NCI-H1417 treated with DMSO at 0.1 percent for 48 hours (cell line): Measurements from ENCODE around the gene DEAF1.

Experiments
- DNase-seq: peaks from one replicate; lab custom pipeline; 2025; lab: John Stamatoyannopoulos, UW

The DEAF1 gene

DNA sequence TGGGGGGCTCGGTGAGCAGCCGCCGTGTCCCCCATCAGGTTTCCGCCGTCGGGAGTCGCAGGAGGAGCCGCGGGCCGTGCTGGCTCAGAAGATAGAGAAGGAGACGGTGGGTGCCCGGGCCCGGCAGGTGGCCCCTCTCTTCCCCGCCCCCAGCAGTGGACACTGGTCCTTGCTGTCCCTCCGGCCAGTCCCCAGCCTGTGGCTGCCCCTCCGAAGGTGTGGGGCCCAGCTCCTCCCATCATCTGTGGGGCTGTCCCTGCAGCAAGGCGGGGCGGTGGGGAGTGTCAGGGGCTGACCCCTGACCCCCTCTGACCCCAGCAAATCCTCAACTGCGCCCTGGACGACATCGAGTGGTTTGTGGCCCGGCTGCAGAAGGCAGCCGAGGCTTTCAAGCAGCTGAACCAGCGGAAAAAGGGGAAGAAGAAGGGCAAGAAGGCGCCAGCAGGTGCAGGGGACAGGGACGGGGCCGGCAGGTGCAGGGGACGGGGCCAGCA lies 26.3 kb upstream of the DEAF1 start:
- DNase-seq: no peak

DNA sequence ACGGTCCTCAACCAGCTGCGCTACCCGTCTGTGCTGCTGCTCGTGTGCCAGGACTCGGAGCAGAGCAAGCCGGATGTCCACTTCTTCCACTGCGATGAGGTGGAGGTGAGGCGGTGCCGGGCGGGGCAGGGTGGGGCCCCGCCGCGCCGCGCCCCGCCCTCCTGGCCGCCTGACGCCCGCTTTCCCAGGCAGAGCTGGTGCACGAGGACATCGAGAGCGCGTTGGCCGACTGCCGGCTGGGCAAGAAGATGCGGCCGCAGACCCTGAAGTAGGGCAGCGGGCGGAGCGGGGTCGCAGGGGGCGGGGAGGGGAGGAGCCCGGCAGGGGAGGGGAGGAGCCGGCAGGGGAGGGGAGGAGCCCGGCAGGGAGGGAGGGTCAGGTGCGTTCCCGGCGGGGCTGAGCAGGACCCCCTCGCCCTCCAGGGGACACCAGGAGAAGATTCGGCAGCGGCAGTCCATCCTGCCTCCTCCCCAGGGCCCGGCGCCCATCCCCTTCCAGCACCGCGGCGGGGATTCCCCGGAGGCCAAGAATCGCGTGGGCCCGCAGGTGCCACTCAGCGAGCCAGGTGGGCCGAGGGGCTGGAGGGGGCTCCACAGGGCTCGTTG lies 25.7 kb upstream of the DEAF1 start:
- no peak for DNase-seq

DNA sequence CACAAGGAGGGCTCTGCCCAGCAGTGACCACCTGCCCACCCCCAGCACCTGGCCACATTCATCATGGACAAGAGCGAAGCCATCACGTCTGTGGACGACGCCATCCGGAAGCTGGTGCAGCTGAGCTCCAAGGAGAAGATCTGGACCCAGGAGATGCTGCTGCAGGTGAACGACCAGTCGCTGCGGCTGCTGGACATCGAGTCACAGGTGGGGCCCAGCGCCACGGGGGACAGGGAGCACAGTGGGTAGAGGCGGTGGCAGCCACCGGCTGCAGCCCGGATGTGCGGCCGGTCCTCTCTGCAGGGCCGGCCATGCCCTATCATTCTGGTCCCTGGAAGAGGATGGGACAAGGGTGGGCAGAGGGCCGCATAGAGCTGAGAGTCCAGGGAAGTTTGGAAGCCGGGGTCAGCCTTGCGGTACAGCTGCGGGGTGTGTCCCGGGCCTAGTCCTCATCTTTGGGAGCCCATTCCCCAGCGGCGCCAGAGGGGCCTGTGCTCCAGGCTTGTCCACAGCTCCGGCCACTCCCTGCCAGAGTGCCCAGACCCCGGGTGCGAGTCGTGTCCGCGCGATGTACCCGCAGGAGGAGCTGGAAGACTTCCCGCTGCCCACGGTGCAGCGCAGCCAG lies 25.1 kb upstream of the DEAF1 start:
- DNase-seq: no peak

DNA sequence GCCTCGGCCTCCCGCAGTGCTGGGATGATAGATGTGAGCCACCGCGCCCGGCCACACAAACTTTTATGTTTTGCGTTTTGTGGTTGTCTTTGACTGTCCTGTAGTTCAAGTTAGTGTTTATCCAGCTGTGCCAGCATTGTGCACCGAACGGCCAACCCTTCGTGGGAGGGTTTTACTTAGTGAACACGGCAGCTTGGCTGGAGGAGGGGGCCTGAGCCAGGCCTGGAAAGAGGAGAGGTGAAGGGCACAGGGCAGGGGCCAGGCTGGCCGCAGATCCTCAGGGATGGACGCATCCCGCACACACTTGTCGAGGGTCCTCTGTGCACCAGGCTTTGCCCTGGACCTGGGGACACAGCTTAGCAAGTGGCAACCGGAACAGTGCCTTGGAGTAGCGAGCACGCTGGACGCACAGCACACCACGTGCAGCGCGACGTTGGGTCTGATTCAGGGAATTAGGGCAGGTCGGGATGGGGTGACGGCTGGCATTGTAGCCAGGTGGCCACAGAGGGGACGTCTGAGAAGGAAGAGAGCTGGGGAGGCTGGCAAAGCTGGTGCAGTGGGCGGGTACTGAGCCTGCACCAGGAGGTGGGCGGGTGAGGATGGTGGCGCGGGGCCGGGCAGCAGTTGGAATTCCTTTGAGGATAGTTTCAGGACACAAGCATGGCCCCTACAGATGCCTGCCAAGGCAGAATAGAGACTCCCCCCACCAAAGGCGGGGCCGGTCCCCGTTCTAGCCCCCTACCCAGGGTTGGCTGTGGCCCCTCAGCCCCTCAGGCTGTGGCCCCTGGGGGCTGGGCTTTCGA lies 24.4 kb upstream of the DEAF1 start:
- DNase-seq: no peak

DNA sequence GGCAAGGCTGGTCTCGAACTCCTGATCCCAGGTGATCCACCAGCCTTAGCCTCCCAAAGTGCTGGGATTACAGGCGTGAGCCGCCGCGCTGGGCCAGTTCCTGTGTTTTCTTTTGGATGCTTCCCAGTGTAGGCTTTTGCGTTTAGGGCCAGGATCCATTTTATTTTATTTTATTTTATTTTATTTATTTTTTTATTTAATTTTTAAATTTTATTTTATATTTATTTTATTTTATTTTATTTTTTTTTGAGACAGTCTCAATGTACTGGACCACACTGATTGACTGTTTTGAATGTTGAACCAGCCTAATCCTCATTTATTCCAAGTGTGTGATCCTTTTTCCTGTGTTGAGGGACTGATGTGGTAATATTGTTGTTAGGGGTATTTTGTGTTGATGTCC lies 19.4 kb upstream of the DEAF1 start:
- DNase-seq: no peak

DNA sequence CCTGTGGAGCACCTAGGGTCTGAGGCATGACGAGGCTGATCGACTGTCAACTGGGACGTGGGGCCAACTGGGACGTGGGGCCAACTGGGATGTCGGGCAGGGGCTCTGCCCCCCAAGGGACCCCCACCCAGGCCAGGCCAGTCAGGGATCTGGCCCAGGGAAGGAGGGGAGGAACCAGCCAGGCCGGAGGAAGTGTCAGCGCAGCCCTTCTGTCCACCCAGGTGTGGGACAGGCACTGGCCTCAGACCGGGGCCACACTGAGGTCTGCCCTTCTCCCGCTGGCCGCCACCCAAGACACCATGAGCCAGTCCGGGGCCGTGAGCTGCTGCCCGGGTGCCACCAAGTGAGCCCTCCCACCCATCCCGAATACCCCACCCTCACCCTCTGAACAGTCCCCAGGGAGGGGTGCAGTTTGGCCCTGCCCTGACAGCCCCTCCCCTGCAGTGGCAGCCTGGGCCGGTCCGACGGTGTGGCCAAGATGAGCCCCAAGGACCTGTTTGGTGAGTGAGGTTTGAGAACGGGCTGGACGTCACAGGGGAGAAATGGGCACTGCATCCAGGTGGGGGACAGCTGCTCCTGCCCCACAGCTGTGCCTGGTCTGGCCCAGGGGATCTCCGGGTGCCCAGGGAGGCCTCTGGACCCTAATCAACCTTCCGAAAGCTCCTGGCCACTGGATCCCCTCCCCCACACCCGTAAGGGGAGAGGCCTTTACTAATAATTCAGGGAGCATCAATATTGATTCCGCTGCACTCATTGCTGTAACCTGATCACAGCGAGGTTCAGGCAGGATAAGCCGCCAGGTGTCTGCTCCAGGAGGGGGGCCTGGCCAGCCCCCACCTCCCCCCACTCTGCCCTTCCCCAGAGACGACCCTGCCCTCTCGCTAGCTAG lies 14.3 kb upstream of the DEAF1 start:
- no peak for DNase-seq

DNA sequence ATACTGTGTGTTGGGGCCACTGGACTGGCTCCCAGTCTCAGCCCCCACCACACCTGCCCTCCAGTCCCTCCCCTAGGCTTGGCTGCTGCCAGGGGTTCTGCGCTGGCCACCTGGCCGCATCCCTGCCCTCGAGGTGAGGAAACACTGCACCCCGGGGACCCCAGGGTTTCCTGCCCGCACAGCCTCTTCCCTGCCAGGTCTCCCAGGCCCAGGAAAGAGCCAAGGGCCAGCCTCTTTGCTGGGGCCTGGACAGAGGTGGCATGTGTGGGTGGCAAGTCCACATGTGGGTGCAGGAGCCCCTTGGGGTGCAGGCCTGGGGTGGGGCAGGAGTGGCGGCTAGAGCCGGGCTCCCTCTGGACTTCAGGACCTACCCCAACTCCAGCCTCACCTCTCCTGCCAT lies 13.5 kb upstream of the DEAF1 start:
- DNase-seq: no peak

DNA sequence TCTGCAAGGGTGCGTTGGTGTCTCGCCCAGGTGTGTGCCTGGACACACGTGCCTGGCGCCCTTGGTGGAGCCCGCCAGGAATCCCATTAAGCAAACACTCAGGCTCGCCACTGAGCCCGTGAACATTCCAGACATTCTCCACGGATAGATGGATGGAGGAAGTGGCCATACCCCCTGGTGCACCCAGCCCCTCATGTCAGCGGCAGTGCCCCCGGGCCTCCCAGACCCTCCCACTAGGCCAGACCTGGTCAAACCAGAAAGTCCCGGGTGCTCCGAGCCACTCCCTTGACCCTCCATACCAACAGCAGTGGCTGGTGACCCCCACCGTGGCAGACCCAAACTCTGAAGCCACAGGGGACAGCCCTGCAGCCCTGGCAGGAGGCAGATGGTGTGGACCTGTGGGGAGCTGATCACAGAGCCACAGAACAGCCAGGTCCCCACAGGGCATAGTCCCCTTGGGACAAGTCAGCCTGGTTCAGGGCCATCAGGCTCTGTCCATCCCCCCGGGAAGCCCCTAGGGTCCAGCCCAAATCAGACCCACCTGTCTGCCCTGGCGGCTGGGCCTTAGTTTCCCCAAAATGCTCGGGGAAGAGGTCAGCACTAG lies 12.9 kb upstream of the DEAF1 start:
- no peak for DNase-seq

DNA sequence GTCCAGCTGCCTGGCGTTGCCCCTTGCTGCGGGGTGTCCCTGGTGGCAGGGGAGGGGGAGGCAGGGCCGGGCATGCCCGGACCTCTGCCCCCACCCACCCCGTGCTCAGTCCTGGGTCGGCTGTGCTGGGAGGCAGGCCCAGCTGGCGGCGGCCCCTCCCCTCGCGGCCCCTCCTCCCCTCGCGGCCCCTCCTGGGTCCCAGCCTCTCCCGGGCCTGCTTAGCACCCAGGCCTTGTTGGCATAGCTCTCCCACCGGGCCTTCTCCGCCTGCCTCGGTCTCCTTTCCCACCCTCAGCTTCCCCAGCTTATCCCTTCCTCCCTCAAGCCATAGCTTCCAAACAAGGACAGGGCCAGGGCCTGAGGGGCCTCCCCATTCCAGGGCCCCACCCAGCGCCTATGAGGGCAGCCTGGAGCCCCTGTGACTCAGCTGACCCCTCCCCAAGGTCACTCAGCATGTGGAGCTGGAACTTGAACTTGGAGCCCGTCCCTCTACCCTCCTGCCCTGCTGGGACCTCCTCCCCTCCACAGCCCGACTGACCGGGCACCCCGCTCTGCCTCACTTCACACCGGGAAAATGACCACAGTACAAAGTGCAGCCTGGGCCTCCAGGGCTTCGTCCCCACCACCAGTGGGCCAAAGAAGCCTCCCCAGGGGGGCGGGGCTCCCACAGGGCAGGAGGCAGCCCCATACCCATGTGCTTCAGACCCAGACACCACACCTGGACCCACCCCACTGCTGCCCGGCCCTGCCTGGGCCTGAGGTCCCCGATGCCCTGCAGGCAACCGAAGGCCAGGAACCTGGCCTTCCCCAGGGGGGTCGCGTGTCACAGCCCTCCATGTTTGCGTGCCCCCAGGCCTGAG lies 12.2 kb upstream of the DEAF1 start:
- no peak for DNase-seq

DNA sequence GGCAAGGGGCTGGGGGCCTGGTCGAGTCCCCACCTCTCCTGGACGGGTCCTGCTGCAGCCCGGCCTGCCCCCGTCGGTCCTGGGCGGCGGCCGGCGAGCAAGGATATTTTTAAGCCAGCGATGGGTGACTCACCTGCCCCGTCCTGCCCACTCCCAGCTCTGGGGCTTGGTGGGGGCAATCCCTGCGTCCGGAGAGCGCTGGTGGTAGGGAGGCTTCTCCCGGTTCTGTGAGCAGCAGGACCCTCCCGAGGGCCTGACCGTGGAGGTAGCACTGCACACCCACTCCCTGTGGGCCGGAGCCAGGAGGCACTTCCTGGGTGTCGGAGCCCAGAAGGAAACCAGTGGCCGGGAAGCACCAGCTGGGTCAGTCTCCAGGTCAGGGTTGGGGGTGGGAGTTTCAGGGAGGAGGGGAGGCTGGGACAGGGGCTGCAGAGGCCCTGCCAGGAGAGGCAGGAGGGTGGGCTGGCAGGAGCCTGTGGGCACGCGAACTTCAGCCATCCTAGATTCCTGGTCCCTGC lies 11.5 kb upstream of the DEAF1 start:
- no peak for DNase-seq

DNA sequence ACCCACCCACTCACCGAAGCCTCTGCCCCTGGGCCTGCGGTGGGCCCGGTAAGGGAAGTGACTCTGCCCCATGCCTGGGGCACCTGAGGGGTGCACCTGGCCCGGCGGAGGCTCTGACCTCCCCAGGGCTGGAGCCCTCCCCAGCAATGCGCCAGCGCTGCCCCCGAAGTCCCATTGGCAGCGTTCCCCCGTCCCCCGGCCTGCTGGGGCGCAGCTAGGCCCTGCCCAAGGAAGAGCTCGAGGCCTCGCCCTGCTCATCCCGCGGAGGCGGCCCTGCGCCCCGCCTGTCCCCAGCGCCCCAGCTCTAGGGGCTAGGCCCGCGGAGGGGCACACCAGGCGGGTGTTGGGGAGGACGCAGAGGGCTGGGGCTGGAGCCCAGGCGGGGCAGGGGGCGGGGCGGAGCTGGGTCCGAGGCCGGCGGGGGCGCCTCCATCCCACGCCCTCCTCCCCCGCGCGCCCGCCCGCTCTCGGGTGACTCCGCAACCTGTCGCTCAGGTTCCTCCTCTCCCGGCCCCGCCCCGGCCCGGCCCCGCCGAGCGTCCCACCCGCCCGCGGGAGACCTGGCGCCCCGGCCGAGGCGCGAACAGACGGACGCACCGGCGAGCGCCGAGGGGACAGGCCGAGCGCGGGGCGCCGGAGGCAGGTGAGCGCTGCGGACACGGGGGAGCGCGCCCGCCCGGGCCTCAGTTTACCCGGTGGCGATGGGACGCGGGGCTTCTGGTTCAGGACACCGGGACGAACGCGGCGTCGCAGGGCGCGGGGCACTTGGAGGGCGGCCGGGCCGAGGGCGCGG lies 10.8 kb upstream of the DEAF1 start, which contains the start of gene EPS8L2:
EPS8L2 (plus strand) TSS at position 586 of the 793 bp plus-strand sequence. CDS start 3,177 bp downstream, outside the sequence.
- DNase-seq: no peak

DNA sequence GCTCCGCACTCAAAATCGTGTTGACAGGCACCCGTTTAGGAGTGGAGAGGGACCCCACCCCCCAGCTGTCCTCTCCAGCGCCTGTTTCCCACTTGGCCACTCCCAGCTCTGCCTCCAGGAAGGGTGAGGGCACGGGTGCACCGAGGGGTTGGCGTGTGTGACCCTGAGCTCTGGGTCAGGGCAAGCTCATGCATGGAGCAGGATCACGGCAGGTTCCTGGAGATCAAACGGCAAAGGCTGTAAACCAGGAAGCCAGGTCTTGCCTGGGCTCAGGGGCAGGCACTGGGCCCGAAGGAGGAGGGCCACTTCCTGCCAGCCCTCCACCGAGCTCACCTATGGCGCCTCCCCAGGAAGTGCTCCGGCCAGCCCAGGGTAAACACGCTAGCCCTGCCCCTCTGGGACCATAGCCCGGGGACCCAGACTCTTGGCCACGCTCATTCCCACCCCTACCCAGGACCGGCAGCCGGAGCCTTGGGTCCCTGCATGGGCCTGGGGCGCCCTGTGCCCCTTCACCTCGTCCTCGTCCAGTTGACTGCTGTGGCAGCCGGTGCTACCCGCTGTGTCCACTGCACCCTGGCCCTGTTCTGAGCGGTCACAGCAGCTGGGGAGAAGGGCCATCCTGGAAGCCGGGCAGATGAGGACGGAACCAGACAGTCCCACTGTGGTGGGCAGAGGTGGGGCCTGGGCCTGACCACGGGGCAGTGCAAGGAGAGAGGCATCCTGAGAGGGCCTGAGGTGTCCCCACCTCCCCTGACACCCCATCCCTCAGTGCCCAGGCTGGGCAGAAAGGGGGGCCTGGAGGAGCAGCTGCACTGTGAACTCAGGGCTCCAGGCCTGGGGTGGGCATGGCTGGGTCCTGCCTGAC lies 10.0 kb upstream of the DEAF1 start:
- no peak for DNase-seq

DNA sequence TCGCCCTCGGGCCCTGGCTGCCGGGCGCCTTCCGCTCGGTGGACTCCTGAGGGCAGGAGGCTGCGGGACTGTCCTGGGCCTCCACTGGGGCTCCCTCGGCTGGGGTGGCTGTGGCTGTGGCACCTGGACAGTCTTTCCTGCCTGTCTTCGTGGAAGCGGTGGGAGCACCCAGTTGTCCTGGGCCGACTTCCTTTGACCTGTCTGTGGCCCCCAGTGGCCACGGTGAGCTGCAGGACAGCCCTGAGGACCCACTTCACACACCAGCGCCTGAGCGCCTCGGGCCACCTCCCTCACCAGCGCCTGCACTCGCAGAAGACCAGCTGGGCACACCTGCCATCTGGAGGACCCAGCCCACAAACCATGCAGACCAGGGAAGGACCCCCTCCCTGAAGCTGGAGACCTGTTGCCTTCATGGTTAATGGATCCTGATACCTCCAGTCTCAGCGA lies 9.2 kb upstream of the DEAF1 start:
- DNase-seq: no peak

DNA sequence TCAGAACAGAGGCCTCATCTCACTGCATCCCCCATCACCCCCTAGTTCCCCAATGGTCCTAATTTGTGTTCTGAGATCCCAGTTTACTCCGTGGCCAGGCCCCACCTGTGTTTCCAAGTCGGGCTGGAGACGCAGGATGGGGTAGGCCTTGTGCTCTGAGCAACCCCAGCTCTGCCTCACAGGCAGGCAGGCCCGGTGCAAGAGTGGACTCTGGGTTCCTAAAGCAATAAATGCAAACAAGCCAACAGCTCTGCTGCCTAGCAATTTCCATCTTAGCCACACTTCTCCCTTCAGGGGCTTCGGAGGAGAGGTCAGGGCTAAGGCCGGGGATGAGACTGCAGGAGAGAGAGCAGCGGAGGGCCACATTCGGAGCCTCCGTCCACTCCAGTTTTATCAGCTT lies 8.5 kb upstream of the DEAF1 start:
- DNase-seq: no peak

DNA sequence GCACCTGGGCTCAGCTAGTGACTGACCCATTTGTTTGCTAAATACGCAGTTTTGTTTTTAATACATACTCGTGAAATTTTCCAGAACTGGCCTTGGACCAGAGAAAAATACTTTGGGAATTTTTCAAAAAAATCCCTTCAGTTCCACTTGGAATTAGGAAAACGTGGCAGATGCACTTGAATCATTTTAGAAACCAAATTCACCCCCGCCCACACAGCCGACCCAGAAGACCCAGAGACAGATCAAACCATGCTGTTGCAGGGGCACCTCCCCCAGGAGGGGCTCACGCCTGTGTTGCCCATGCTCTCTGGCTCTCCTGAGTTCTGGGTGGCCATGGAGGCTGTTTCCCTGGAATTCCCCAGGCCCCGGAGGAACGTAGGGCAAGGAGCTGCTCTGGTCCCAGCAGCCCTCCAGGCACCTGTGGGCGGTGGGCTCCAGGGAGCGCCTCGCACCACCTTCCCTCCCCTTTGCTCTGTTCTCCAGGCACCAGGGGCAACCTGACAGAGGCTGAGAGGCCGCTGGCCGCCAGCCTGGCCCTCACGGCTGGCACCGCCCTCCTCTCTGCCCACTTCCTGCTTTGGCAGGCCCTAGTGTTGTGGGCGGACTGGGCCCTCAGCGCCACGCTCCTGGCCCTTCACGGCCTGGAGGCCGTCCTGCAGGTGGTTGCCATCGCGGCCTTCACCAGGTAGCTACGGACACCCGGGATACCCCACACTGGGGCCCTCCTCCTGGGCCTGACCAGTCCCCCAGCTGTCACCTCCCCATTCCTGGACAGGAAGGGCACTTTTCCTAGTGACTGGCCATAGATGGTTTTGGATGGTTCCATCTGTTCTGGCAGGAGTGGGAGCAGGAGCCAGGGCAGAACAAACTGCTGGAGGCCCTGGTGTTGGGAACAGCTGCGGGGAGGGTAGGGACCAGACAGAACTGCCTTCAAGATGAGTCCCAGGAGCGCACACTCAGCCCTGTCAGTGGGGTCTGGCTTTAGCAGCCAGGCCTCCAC lies 7.7 kb upstream of the DEAF1 start:
- no peak for DNase-seq

DNA sequence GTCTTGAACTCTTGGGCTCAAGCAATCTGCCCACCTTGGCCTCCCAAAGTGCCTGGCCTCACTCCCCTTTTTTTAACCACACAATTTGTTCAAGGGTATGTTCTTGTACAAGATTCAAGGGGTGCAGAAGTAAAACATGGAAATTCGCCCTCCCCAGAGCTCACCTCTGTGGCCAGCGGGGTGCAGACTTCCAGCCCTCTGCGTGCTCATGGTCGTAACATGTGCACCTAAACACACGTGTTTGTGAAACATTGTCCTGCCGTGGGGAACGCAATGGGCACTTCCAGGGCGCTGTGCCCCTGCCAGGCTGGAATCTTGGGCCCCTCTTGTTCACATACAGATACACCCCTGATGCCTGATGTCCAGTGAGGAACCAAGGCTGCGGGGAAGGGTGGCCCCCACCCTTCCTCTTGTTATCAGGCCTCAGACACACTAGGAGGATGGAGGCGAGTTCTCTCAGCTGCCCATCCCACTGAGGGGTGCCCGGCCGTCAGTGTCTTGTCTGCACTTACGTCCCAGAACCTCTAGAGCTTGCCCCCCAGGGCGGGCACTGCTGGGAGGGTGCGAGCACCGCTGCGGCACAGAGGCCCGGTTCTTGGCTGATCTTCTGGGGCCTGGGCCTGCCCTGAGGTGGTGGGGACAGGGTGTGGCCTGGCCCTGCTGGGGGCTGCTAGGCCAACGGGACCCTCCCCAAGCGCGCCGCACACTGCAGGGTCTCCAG lies 6.9 kb upstream of the DEAF1 start:
- no peak for DNase-seq

DNA sequence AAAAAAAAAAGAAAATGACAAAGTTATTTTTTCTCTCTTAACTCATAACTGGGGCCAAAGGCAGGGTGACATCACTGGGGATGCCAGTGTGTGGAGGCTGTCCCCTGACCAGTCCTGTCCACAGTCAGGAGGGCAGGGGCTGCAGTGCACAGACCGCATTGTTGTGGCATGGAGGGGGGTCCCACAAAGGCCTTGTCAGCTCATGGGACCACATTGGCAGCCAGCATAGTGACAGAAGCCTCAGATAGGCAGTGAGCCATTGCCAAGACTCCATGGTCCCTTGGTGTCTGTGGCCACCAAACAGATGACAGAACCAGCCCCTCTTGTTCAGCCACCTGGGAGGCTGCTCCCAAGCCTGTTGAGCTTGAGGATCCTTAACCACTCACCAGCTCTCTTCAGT lies 4.7 kb upstream of the DEAF1 start:
- no peak for DNase-seq
